Dermis microvascular lymphatic vessel endothelial cell (primary cell): Measurements from ENCODE around the gene KCNJ4. TPM values are rescaled to one million over a fixed set of nuclear protein-coding genes. Genes with fewer than 3 reads are reported as not detected.
A peak's percentile ranks its signal among the peaks of the same experiment; 100 is the strongest.
"Not testable (repeated sequence)": the region's sequence is repeated elsewhere in the genome, so short reads cannot be mapped to it uniquely, and the experiment has no call there.

Source experiments
- DNase-seq, 2 donors: peaks; one replicate each; pipeline versions ENCODE4 v3.0.0 to v3.0.0-alpha.2; 2010; ENCODE audit warnings: low read depth in 2 of 2
- total RNA-seq: library from RNA; depleted of rRNA; stranded (reverse); fragments of >200 nt; gene quantifications from 2 replicates; pipeline ENCODE4 v1.2.1, GENCODE V29; 2014

KCNJ4 gene
- total RNA-seq, 1 donor from 2014 or later: not detected

- no peak for DNase-seq
Measured at GRCh38 chr22:38413085-38414008, 41.7 kb downstream of the KCNJ4 start.

GRCh38 chr22:38412435-38413084, 42.4 kb downstream of the KCNJ4 start:
- DNase-seq: no peak

- DNase-seq: no peak
Measured at GRCh38 chr22:38411016-38411415, 44.0 kb downstream of the KCNJ4 start.

- DNase-seq: not testable (repeated sequence)
Measured at GRCh38 chr22:38409916-38410315, 45.1 kb downstream of the KCNJ4 start.

- no peak for DNase-seq
Measured at GRCh38 chr22:38406617-38407016, 48.4 kb downstream of the KCNJ4 start.

GRCh38 chr22:38404419-38404818, 50.6 kb downstream of the KCNJ4 start:
- DNase-seq: no peak

GRCh38 chr22:38403812-38404211, 51.2 kb downstream of the KCNJ4 start:
- DNase-seq: no peak

- DNase-seq: no peak
Measured at GRCh38 chr22:38402204-38402603, 52.8 kb downstream of the KCNJ4 start.

GRCh38 chr22:38401336-38402084, 53.5 kb downstream of the KCNJ4 start:
- no peak for DNase-seq

- DNase-seq: not testable (repeated sequence)
Measured at GRCh38 chr22:38400256-38400655, 54.7 kb downstream of the KCNJ4 start.

GRCh38 chr22:38398609-38399461, 56.2 kb downstream of the KCNJ4 start:
- DNase-seq: peak; percentile 31 to 84

GRCh38 chr22:38398181-38398608, 56.8 kb downstream of the KCNJ4 start:
- DNase-seq: peak in 1 of 2 donors; percentile 55

GRCh38 chr22:38397189-38398085, 57.6 kb downstream of the KCNJ4 start:
- DNase-seq: peak in 1 of 2 donors; percentile 27

GRCh38 chr22:38396440-38397069, 58.4 kb downstream of the KCNJ4 start:
- DNase-seq: not testable (repeated sequence)

GRCh38 chr22:38395944-38396343, 59.1 kb downstream of the KCNJ4 start:
- not testable (repeated sequence) for DNase-seq

GRCh38 chr22:38394929-38395624, 59.9 kb downstream of the KCNJ4 start:
- not testable (repeated sequence) for DNase-seq

GRCh38 chr22:38389428-38389818, 65.6 kb downstream of the KCNJ4 start:
- DNase-seq: not testable (repeated sequence)

GRCh38 chr22:38388506-38389427, 66.2 kb downstream of the KCNJ4 start:
- DNase-seq: not testable (repeated sequence)
